Heart right ventricle (tissue), 16 donors: ENCODE results near the gene OR4D9. TPM values are rescaled to one million over a fixed set of nuclear protein-coding genes. Genes with fewer than 3 reads are reported as not detected.
A peak's percentile ranks its signal among the peaks of the same experiment; 100 is the strongest.

Experiments
- ATAC-seq, 8 donors: fragments of 200-7000 bp; cut with Tn5 transposase; one replicate each; pipeline ENCODE4 v1.9.1; 2020; ENCODE audit warnings: mild to moderate bottlenecking in 8 of 8, moderate library complexity in 8 of 8, moderate number of reproducible peaks in 1 of 8
- DNase-seq, 2 donors: peaks; one replicate each; pipeline ENCODE4 v3.0.0-alpha.2; 2020
- H3K27ac ChIP-seq, 10 donors: fragments of 200-600 bp; sonication (generic) in 2 of 10; one replicate each; pipeline versions ENCODE4 v1.5.0 to v1.8.0; 2020 to 2022; ENCODE audit warnings: mild to moderate bottlenecking in 3 of 10
- H3K27me3 ChIP-seq, 7 donors: fragments of 200-600 bp; one replicate each; pipeline ENCODE4 v1.8.0; 2021 to 2022; ENCODE audit warnings: mild to moderate bottlenecking in 2 of 7
- H3K36me3 ChIP-seq, 9 donors: fragments of 200-600 bp; sonication (generic) in 1 of 9; one replicate each; pipeline versions ENCODE4 v1.5.0 to v1.8.0; 2020 to 2022; ENCODE audit warnings: mild to moderate bottlenecking in 2 of 9
- H3K4me1 ChIP-seq, 9 donors: fragments of 200-600 bp; sonication (generic) in 1 of 9; one replicate each; pipeline versions ENCODE4 v1.5.0 to v1.8.0; 2020 to 2022; ENCODE audit warnings: mild to moderate bottlenecking in 4 of 9
- H3K4me3 ChIP-seq, 10 donors: fragments of 200-600 bp; sonication (generic) in 2 of 10; one replicate each; pipeline versions ENCODE4 v1.5.0 to v1.8.0; 2020 to 2022; ENCODE audit warnings: mild to moderate bottlenecking in 7 of 10, moderate library complexity in 2 of 10
- H3K9me3 ChIP-seq, 11 donors: fragments of 200-600 bp in 10 of 11; sonication (generic) in 2 of 11; one replicate each; pipeline versions ENCODE4 v1.5.0 to v1.8.0; 2013 to 2022; ENCODE audit warnings: mild to moderate bottlenecking in 2 of 11, control low read depth in 1 of 11, moderate library complexity in 1 of 11
- CTCF ChIP-seq, 9 donors: fragments of 200-600 bp; sonication (generic) in 2 of 9; IDR thresholded peaks; one replicate each; pipeline versions ENCODE4 v1.5.0 to v1.8.0; 2021 to 2022; ENCODE audit warnings: antibody characterized with exemption in 9 of 9, mild to moderate bottlenecking in 5 of 9, moderate library complexity in 1 of 9
- WGBS, 2 donors: extraction: QIAGEN DNeasy Blood & Tissue Kit; methylation state at CpG; one replicate each; pipeline ENCODE4 v1.1.7; 2013; ENCODE audit warnings: inconsistent platforms in 1 of 2; 5-methylcytosine and 5-hydroxymethylcytosine counted together
- intact Hi-C, 10 donors: fragments of 100-400 bp; cut with DNase I; formaldehyde crosslinking; loops; one replicate each; pipeline versions ENCODE4 v1.11.1 to v1.14.2; 2022
- polyA plus RNA-seq, 2 donors: library from polyadenylated mRNA; stranded (reverse); fragments of 200-250 nt; gene quantifications; one replicate each; pipeline ENCODE4 v1.2.3, GENCODE V29; 2013
- total RNA-seq, 10 donors: library from RNA; stranded (reverse); fragmentation: NEBNext Ultra II Directional in 3 of 10; extraction: Animal tissue kit (Norgen Biotek cat#: 25700) in 3 of 10; gene quantifications; one replicate each; pipeline versions ENCODE4 v1.2.1 to v1.2.4, GENCODE V29; 2021 to 2023
- donor health status: Arrhythmogenic right ventricular cardiomyopathy.
- donor health status: ischemic (EF 13 %, LVEDD 7.1; RV severe dilation, severe dysfunction).
- donor health status: healthy with polysubstance abuse.
- donor health status: DM: no; HTN: yes; CAD: no.
- donor health status: DM: no; HTN: no; CAD: no.
- donor health status: ischemic (EF 25% LVEDD 6.9; RV normal size, moderate dysfunction).
- donor health status: ischemic (EF 25% LVEDD 5.7; RV mildly dilated, moderate dysfunction).
- donor health status: healthy.
- donor health status: DM: yes; HTN: yes; CAD: no.
- donor health status: Ischemic cardiomyopathy.
- donor health status: ischemic (EF 35%, LVEDD 5.7; RV mildly dilated, moderate dysfunction).
- donor health status: nonischemic (EF 11% LVEDD 7.7; RV severe dilation, severe dysfunction).
- donor health status: DM: yes; HTN: yes; CAD: no.
- donor health status: PGD.
- donor health status: ischemic (EF 29% LVEDD 5.4; RV normal size, mild dysfunction).
- donor health status: nonischemic (EF 23%, LVEDD 6.1; RV moderate dilation, normal function).

OR4D9 gene
- total and polyA plus RNA-seq, 12 donors, result not detected

GRCh38 chr11:59555601-59556114 is 44.3 kb downstream of the OR4D9 start:
- ATAC-seq (no peak), DNase-seq (no peak)
- Histone ChIP-seq H3K9me3 (no peaks in the 10 kb centered on the region), H3K4me3 (peak overlapping the region; percentile 3 to 56 (median 44)), H3K27me3 (no peaks in the 10 kb centered on the region), H3K36me3 (no peaks in the 10 kb centered on the region), H3K27ac (peak overlapping the region in 7 of 10 donors; percentile 26 to 76 (median 40)), H3K4me1 (peaks cover 0 to 45% (median 19%) of the 10 kb centered on the region in 9 donors)
- 15 to 24% methylated on average over 17 of the region's 17 CpGs for WGBS, 2 donors
- intact Hi-C loops, result loop anchor here in 2 of 10 donors (10.0 kb wide), 2 partner anchors 249 to 981 kb away; partner anchors contain the start of genes LPXN (in 1 of the 2) and ZFP91 (in 1 of the 2)
- TF ChIP-seq CTCF (IDR thresholded peaks at IDR 0.05), result no peak

GRCh38 chr11:59556115-59556916 is 45.0 kb downstream of the OR4D9 start:
- no peaks in the 10 kb centered on the region for H3K36me3 ChIP-seq
- 5 to 9% methylated on average over 30 of the region's 30 CpGs for WGBS, 2 donors
- peaks cover 0 to 44% (median 23%) of the 10 kb centered on the region in 9 donors for H3K4me1 ChIP-seq
- peak overlapping the region in 7 of 10 donors; percentile 26 to 76 (median 43) for H3K27ac ChIP-seq
- peak in 1 of 2 donors; percentile 54 for DNase-seq
- ATAC-seq, result peak in 6 of 8 donors; percentile 17 to 54 (median 34)
- H3K9me3 ChIP-seq, result no peaks in the 10 kb centered on the region
- intact Hi-C loops, result loop anchor here in 2 of 10 donors (10.0 kb wide), 2 partner anchors 248 to 982 kb away; partner anchors contain the start of genes LPXN (in 1 of the 2) and ZFP91 (in 1 of the 2)
- TF ChIP-seq CTCF (IDR thresholded peaks at IDR 0.05), result no peak
- H3K27me3 ChIP-seq, result no peaks in the 10 kb centered on the region
- H3K4me3 ChIP-seq, result peak overlapping the region; percentile 3 to 56 (median 44)

- peaks cover 0 to 41% (median 25%) of the 10 kb centered on the region in 9 donors for H3K4me1 ChIP-seq
- intact Hi-C loops, result loop anchor here in 2 of 10 donors (10.0 kb wide), 2 partner anchors 248 to 982 kb away; partner anchors contain the start of genes LPXN (in 1 of the 2) and ZFP91 (in 1 of the 2)
- no peaks in the 10 kb centered on the region for H3K36me3 ChIP-seq
- no peak for ATAC-seq
- peak overlapping the region in 3 of 10 donors; percentile 26 to 43 (median 39) for H3K27ac ChIP-seq
- H3K27me3 ChIP-seq, result no peaks in the 10 kb centered on the region
- no peaks in the 10 kb centered on the region for H3K9me3 ChIP-seq
- TF ChIP-seq CTCF (IDR thresholded peaks at IDR 0.05), result no peak
- 14 to 18% methylated on average over 13 of the region's 13 CpGs for WGBS, 2 donors
- peak overlapping the region in 5 of 10 donors; percentile 38 to 56 (median 52) for H3K4me3 ChIP-seq
- DNase-seq, result no peak
Observed at GRCh38 chr11:59556917-59557348, 45.6 kb downstream of the OR4D9 start.

GRCh38 chr11:59558270-59558643 is 46.9 kb downstream of the OR4D9 start:
- ATAC-seq, result no peak

More at GRCh38 chr11:59558270-59558643, 46.9 kb downstream of the OR4D9 start:
- 66 to 76% methylated on average over 7 of the region's 7 CpGs for WGBS, 2 donors
- no peaks in the 10 kb centered on the region for H3K27me3 ChIP-seq
- no peaks in the 10 kb centered on the region for H3K9me3 ChIP-seq
- no peak overlapping the region for H3K4me3 ChIP-seq
- intact Hi-C loops, result loop anchor here in 2 of 10 donors (10.0 kb wide), 2 partner anchors 247 to 983 kb away; partner anchors contain the start of genes LPXN (in 1 of the 2) and ZFP91 (in 1 of the 2)
- no peak for TF ChIP-seq CTCF (IDR thresholded peaks at IDR 0.05)
- peaks cover 0 to 35% (median 25%) of the 10 kb centered on the region in 9 donors for H3K4me1 ChIP-seq
- no peak overlapping the region for H3K27ac ChIP-seq
- no peak for DNase-seq
- H3K36me3 ChIP-seq, result no peaks in the 10 kb centered on the region
